ENCODE measurements around the gene FAM184A. TPM values are rescaled to one million over a fixed set of nuclear protein-coding genes. Genes with fewer than 3 reads are reported as not detected.

FAM184A gene
- total and polyA plus RNA-seq, 2 of the 8 experiments (the other 6 are each of a cell fraction or from before 2014, with no cell fraction given): 6.3 to 11.3 TPM

- no peak for TF ChIP-seq NANOG (IDR thresholded peaks at IDR 0.05; ENCODE audit: insufficient read depth, low read depth, low read length, poor library complexity, severe bottlenecking)
These were observed 32.4 kb upstream of the FAM184A start (continued) for GRCh38 chr6:119110601-119111548.
